Measurements from ENCODE around the gene MYO3B. TPM values are rescaled to one million over a fixed set of nuclear protein-coding genes. Genes with fewer than 3 reads are reported as not detected.

Gene MYO3B
- polyA plus RNA-seq, 3 donors, result 6.5 to 7.7 (median 6.7) TPM

- DNase-seq, result no peak
Observed at GRCh38 chr2:170237572-170238120, 59.7 kb downstream of the MYO3B start.

- no peak for DNase-seq
Observed at GRCh38 chr2:170238776-170239175, 60.8 kb downstream of the MYO3B start.

GRCh38 chr2:170240629-170241028 is 62.7 kb downstream of the MYO3B start:
- no peak for DNase-seq

GRCh38 chr2:170241756-170242155 is 63.8 kb downstream of the MYO3B start:
- DNase-seq, result no peak

GRCh38 chr2:170243118-170243837 is 65.3 kb downstream of the MYO3B start:
- no peak for DNase-seq

- no peak for DNase-seq
Observed at GRCh38 chr2:170243898-170244297, 66.0 kb downstream of the MYO3B start.

GRCh38 chr2:170244555-170244954 is 66.6 kb downstream of the MYO3B start:
- DNase-seq, result no peak

GRCh38 chr2:170245312-170245711 is 67.4 kb downstream of the MYO3B start:
- DNase-seq, result no peak

- no peak for DNase-seq
Observed at GRCh38 chr2:170247333-170247732, 69.4 kb downstream of the MYO3B start.

- DNase-seq, result no peak
Observed at GRCh38 chr2:170247882-170248393, 70.0 kb downstream of the MYO3B start.

GRCh38 chr2:170248574-170249393 is 70.8 kb downstream of the MYO3B start:
- no peak for DNase-seq

- no peak for DNase-seq
Observed at GRCh38 chr2:170249761-170250160, 71.8 kb downstream of the MYO3B start.

- DNase-seq, result no peak
Observed at GRCh38 chr2:170250584-170250983, 72.6 kb downstream of the MYO3B start.

- no peak for DNase-seq
Observed at GRCh38 chr2:170252414-170252813, 74.5 kb downstream of the MYO3B start.

GRCh38 chr2:170253721-170254230 is 75.8 kb downstream of the MYO3B start:
- DNase-seq, result no peak

GRCh38 chr2:170254293-170254732 is 76.4 kb downstream of the MYO3B start:
- no peak for DNase-seq

GRCh38 chr2:170255137-170255536 is 77.2 kb downstream of the MYO3B start:
- DNase-seq, result no peak

GRCh38 chr2:170255971-170256370 is 78.0 kb downstream of the MYO3B start:
- DNase-seq, result no peak

- no peak for DNase-seq
Observed at GRCh38 chr2:170258382-170258781, 80.4 kb downstream of the MYO3B start.

GRCh38 chr2:170260188-170260587 is 82.2 kb downstream of the MYO3B start:
- DNase-seq, result no peak

GRCh38 chr2:170261566-170261965 is 83.6 kb downstream of the MYO3B start:
- DNase-seq, result no peak

- no peak for DNase-seq
Observed at GRCh38 chr2:170262343-170262742, 84.4 kb downstream of the MYO3B start.
